Skin epidermis (tissue), 12 donors: ENCODE data around the gene SCT.
A peak's percentile ranks its signal among the peaks of the same experiment; 100 is the strongest.
"Not testable (repeated sequence)": the region's sequence is repeated elsewhere in the genome, so short reads cannot be mapped to it uniquely, and the experiment has no call there.

ENCODE experiments used
- H3K27ac ChIP-seq, 21 experiments: fragments of 200-600 bp; sonication (generic) in 11 of 21; one replicate each; pipeline ENCODE4 v1.5.0; 2020; ENCODE audit warnings: mild to moderate bottlenecking in 3 of 21, inconsistent platforms in 2 of 21, moderate library complexity in 2 of 21
- H3K4me3 ChIP-seq, 7 experiments: fragments of 200-600 bp; sonication (generic) in 2 of 7; one replicate each; pipeline ENCODE4 v1.5.0; 2020; ENCODE audit warnings: inconsistent platforms in 2 of 7, mild to moderate bottlenecking in 2 of 7, moderate library complexity in 1 of 7

SCT gene, protein sequence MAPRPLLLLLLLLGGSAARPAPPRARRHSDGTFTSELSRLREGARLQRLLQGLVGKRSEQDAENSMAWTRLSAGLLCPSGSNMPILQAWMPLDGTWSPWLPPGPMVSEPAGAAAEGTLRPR

DNA sequence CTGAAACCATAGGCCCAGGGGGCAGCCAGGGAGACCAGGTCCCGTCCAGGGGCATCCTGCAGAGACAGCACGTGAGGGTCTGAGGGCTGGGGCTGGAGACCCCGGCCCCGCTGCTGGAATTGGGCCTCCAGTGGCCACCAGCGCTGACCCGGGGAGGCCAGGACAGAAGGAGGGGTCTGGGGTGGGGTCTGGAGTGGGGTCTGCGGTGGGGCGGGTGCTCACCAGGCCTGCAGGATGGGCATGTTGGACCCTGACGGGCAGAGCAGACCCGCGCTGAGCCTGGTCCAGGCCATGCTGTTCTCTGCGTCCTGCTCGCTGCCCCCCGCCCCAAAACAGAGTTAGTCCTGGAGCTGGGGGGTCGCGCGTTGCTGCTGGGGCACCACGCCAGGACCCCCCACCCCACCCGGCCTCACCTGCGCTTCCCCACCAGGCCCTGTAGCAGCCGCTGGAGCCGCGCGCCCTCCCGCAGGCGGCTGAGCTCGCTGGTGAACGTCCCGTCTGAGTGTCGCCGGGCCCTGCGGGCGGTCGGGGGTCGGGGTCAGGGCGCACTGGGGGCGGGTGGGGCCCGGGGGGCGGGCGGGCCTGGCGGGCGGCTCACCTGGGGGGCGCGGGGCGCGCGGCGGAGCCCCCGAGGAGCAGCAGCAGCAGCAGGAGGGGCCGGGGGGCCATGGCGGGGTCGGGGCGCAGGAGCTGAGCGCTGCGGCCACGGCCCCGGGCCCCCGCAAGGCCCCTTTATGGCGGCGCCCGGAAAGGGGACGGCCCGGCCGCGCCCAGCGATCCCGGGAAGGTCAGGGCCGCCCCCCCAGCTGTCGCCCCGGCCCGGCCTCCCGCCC is at the start of gene SCT:
Gene SCT (minus strand): TSS at position 707 of the 833 bp plus-strand sequence. CDS start 38 bp downstream, at position 669.
- no peak within 1 kb of the TSS for H3K4me3 ChIP-seq
- peak within 1 kb of the TSS in 2 of 21 experiments; percentile 50 to 70 for H3K27ac ChIP-seq

DNA sequence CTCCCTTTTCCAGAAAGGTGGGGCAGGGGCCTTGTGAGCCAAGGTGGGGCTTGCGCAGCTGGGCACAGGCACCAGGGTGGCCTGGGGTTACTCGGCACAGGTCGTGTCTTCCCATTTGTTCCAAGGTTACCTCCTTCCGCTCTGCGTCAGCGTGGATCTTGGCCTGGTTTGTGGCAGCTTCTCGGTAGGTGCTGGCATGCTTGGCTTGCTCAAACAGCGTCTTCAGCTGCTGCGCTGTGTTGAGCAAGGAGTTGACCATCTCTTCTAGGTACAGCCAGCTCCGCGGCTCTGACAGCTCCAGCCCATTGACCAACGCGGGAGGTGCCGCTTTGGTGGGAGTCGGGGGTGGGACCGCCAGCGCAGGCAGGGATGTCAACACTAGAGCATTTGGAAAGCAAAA is 47.4 kb upstream of the SCT start:
- Histone ChIP-seq H3K27ac (no peak overlapping the region), H3K4me3 (no peak overlapping the region)

DNA sequence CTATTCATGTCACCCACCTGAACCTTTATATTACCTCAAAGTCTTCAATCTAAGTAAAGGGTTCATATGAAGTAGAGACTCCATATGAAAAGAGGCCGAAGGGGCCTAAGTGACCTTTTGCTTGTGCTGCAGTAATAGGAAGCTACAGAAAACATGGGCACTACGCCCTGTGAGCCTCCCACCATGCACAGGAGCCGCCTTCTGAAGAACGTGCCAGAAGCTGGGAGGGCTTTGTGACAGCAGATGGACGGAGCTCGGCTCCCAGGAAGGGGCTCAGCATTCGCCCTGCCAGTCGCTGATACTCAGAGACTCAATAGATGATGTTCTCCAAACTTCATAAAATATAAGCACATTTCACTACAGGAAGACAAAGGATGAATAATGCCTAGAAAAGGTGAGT is 46.9 kb upstream of the SCT start:
- Histone ChIP-seq H3K27ac (no peak overlapping the region), H3K4me3 (no peak overlapping the region)

DNA sequence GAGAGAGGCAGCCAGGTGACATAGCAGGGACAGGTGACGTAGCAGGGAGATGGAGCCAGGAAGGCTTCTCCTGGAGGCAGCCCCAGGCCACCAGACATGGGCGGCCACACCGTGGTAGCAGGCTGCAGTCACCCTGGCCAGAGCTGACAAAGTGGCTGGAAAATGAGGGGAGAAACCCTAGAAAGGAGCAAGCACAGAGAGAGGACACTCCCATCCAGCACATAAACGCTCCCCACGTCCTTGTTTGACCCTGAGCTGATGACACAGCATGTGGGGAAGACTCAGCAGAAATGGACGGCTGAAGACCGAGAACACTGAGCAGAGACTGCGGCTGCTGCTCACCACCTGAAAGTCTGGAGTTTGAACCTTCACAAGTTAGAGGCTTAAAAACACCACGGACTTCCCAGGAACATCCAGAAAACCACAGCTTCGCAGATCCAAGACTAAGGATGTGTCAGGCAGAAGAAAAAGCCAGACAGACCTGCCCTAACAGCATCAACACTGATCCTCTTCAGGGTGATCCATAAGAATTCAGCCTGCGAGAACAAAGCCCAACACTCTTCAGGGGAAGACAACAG is 38.8 kb upstream of the SCT start:
- H3K27ac ChIP-seq = peak overlapping the region in 16 of 21 experiments; percentile 9 to 63 (median 40)
- no peak overlapping the region for H3K4me3 ChIP-seq

DNA sequence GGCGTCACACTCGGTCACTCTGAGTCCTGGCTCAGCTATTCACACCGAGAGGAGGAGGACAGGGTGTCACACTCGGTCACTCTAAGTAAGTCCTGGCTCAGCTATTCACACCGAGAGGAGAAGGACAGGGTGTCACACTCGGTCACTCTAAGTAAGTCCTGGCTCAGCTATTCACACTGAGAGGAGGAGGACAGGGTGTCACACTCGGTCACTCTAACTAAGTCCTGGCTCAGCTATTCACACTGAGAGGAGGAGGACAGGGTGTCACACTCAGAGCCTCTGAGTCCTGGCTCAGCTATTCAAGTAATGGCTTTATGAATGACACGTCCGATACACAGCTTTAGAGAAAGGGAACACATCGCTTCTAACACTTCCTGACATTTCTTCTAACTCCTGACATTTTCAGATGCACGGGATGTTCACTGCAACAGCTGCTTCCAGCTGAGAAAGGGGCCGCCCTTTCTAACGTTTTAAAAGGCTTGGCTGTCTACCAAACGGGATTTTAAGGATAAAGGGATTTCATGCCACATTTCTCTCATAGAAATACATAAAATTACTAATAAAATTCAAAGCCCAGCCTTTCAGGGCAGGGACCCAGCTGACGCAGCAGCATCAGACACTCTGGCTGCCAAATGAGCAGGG is 38.2 kb upstream of the SCT start:
- H3K27ac ChIP-seq = peak overlapping the region in 15 of 21 experiments; percentile 3 to 78 (median 32)
- no peak overlapping the region for H3K4me3 ChIP-seq

DNA sequence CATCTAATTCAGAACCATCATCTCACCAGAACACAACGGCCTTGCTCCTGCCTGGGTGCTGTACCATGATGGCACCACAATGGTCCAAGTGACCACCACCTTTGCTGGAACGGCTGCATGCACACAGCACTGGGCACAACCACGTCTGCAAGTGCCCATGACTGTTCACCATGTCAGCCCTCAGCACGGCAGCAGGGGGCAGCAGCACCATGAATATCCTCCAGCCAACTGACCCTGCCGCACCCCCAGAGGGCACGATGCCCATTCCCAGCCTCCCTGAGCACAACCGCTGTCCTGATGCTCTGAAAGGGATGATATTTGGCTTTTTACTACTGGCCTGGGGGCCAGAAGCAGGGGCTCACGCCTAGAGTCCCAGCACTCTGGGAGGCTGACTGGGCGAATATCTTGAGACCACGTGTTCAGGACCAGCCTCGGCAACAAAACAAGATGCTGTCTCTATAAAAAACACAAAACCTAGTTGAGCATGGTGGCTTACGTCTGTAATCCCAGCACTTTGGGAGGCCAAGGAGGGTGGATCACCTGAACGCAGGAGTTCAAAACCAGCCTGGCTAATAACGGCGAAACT is 35.8 kb upstream of the SCT start:
- no peak overlapping the region for H3K4me3 ChIP-seq
- H3K27ac ChIP-seq = no peak overlapping the region

DNA sequence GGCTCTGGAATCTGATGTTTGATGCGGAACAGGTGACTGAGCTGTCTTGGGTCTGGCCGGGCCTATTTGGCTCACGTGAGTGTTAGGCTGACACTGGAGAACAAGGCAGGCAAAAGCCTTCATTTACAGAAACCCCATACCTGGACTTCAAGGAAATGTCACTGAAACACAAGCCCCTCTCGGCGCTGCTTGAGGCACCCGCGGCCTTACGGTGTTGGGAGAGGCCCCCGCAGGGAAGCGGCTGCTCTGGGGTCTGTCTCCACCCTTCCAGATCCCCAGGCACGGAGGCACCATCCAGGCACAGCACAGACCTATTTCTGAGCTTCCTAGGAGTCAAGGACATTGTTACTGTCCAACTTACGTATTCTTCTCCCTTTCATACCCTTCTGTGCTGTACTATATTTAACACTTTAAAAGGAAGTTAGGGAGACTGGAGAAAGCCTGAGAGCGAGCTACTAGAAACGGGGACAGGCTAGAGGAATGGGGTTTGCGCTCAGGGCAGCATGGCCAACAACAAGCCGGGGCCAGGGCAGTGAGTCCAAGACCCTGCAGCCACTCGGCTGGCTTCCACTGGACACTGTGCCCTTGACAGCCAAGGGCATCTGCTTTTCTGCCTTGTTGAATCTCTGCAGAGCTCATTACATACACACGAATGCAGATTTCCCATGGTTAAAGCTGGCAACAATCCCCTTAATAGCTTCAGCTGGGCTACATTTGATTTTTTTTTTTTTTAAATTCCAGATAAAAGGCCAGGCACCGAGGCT is 33.9 kb upstream of the SCT start:
- no peak overlapping the region for H3K27ac ChIP-seq
- H3K4me3 ChIP-seq = no peak overlapping the region

DNA sequence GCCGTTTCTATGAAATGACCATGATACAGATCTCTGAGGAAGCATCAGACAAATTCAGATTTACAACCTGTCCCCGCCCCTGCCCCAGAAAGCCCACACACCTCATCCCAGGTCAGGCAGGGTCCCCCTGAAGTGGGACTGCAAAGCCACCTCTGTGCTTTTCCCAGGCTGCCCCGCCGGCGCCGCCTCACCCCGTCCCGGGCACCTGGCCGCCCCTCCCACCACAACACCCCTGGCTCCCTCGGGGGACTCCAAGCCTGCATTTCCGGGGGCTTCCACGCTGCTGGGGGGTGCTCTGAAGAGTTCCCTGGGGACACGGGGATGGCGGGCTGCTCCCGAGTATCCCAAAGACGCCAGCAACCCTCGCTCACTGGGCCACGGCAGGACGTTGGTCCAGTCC is 33.3 kb upstream of the SCT start:
- Histone ChIP-seq H3K27ac (no peak overlapping the region), H3K4me3 (no peak overlapping the region)

DNA sequence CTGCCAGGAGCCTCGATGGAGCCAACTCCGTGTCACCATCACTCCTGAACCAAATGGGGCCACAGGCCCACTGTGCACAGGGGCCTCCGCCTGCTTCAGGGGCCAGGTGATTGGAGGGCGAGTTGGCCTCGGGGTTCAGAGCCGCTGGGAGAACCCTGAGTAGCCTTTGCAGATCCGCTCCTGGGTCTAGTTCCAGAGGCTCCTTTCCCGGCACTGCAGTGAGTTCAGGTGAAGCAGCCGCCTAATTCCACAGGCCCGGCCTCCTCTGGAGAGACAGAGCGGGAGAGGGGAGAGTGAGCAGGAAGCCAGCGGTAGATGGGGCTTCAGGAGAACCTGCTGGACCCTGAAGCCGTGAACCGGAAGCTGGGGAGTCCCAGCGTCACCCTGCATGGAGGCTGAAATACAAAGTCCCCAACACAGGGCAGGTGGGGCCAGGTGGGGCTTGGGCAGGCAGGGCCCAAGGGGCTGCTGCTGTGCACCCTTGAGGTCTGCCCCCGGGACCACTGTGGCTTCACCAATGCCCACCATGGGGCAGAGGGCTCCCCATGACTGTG is 32.6 kb upstream of the SCT start:
- Histone ChIP-seq H3K4me3 (no peak overlapping the region), H3K27ac (no peak overlapping the region)

DNA sequence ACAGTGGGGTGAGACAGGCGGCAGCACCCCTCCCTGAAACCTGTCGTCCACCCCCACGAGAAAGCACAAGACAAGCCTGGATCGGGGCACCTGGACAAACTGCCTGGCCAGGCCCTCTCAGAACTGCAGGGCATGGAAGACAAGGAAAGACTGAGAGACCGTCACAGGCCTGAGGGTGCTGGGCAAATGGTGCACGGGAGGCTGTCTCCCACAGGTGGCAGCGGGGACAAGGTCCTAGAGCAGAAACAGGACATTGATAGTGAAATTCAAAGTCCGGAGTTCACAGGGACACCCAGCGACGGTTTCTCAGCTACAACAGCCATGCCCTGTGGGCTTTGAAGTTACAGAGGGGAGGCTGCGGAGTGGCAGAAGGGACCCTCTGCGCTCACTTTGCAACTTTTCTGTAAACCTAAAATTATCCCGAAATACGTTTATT is 30.7 kb upstream of the SCT start:
- Histone ChIP-seq H3K27ac (peak overlapping the region in 2 of 21 experiments; percentile 29), H3K4me3 (no peak overlapping the region)

DNA sequence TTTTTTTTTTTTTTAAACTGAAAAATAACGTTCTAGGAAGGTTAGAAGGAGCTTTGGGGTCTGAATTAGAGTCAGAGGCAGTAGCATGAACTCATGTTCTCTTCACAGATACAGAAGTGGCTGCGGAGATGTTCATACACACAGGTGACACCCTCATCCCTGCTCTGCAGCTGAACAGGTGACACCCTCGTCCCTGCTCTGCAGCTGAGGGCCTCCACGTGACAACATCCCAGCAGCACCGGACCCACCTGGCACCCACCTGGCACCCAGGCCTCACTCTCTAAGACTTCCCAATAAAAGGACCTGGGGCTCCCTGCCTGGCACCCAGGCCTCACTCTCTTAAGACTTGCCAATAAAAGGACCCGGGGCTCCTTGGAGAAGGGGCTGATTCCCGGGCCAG is 29.9 kb upstream of the SCT start:
- no peak overlapping the region for H3K27ac ChIP-seq
- no peak overlapping the region for H3K4me3 ChIP-seq

DNA sequence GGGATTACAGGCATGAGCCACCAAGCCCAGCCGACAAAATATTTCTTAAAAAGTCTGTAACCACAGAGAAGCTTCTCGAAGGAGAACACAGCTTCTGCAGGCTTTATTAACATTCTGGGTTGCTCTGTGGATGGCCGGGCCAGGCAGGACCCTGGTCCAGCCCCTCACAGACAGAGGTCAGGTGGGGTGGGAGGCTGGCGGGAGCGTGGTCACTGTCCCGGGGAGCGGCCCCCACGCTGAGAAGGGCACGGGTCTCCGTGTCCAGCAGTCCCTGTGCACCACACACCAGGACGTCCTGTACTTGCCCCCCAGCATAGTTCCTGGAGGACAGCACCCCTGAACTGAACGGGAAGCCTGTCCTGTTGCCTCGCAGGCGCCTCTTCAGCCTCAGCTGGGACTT is 29.4 kb upstream of the SCT start:
- Histone ChIP-seq H3K4me3 (no peak overlapping the region), H3K27ac (no peak overlapping the region)

DNA sequence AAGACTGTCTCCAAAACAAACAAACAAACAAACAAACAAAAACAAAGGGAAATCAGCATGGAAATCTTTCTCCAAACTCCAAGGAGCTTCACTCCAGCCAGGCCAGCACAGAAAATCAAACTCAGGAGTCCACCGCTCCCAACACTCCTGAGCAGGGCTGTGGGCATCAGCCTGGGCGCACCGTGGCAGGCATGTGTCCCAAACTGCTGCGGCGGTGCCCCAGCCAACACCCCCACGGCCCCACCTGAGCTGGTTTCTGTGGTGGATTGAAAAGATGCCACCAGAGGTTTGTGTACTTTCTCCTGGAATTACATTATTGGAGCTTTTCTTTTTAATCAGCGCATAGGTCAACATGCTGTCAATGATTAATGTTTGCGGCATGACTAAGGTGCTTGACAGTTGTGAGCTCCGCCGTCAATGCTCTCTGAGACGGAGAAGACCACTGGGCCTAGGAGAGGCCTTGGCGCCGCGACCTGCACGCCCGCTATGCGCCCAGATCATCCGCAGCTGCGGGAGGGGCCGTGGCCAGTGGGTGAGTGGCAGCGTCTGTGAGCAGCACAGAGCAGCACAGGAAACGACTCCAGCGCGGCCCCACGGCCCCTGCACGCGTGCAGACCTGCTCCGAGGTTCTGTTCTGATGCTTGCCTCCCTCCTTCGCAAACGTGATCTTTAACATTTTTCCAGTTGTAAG is 28.2 kb upstream of the SCT start:
- H3K4me3 ChIP-seq = no peak overlapping the region

DNA sequence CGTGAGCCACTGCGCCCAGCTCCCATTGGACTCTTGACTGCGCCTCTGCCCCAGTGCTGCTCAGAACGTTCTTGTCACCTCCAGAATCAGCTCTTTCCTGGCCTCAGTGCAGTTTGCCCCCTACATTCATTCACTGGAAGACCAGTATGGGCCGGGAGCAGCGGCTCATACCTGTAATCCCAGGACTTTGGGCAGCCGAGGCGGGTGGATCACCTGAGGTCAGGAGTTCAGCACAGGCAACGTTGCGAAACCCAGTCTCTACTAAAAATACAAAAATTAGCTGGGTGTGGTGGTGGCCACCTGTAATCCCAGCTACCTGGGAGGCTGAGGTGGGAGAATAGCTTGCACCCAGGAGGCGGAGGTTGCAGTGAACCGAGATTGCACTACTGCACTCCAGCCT is 27.5 kb upstream of the SCT start:
- not testable (repeated sequence) for H3K4me3 ChIP-seq, H3K27ac ChIP-seq

More for the DNA sequence above, 28.2 kb upstream of the SCT start:
- H3K27ac ChIP-seq = no peak overlapping the region

DNA sequence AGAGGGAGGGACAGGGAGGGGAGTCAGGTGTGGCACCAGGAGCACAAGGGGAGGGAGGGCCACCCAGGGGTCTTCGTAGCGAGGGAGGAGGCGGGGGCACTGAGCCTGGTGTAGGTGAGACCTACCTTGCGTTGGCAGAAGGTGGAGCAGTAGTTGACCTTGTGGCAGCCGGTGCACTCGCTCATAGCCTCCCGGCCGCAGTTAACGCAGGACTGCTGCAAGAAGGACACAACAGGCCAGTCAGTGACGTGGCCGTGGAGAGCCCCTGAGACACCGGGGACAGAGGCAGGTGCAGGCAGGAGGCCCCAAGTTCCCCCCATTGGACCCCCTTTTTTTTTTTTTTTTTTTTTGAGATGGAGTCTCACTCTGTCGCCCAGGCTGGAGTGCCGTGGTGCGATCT is 26.9 kb upstream of the SCT start:
- Histone ChIP-seq H3K4me3 (no peak overlapping the region), H3K27ac (no peak overlapping the region)

DNA sequence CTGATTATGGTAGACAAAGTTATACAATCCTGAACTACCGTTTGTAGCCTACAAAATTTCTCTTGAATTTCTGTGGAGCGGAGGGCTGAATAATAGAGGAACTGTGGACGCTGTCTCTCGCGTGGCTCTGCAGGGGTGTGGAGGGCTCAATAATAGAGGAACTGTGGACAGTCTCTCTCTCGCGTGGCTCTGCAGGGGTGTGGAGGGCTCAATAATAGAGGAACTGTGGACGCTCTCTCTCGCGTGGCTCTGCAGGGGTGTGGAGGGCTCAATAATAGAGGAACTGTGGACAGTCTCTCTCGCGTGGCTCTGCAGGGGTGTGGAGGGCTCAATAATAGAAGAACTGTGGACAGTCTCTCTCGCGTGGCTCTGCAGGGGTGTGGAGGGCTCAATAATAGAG is 26.2 kb upstream of the SCT start:
- not testable (repeated sequence) for H3K27ac ChIP-seq, H3K4me3 ChIP-seq

DNA sequence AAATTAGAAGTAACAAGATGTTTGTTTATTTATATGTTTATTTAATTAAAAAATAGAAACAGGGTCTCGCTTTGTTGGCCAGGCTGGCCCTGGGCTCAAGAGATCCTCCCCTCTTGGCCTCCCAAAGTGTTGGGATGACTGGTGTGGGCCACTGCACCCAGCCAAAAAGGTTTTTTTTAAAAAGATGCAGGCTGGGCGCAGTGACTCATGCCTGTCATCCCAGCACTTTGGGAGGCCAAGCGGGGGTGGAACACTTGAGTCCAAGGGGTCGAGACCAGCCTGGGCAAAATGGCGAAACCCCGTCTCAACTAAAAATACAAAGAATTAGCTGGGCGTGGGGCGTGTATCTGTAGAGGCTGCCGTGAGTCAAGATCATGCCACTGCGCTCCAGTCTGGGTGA is 23.5 kb upstream of the SCT start:
- no peak overlapping the region for H3K4me3 ChIP-seq

DNA sequence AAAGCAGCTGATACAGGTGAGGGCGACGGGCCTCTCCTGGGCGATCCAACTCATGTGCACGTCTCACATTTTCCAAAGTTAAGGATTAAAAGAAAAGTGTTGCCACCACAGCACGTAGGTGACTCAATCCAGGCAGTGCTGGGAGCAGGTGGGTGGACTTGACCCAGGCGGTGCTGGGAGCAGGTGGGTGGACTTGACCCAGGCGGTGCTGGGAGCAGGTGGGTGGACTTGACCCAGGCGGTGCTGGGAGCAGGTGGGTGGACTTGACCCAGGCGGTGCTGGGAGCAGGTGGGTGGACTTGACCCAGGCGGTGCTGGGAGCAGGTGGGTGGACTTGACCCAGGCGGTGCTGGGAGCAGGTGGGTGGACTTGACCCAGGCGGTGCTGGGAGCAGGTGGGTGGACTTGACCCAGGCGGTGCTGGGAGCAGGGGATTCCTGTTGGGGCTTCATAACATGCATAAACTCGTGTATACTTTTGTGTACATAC is 20.7 kb upstream of the SCT start:
- H3K27ac ChIP-seq, H3K4me3 ChIP-seq: not testable (repeated sequence)

More for the DNA sequence above, 23.5 kb upstream of the SCT start:
- H3K27ac ChIP-seq = no peak overlapping the region

DNA sequence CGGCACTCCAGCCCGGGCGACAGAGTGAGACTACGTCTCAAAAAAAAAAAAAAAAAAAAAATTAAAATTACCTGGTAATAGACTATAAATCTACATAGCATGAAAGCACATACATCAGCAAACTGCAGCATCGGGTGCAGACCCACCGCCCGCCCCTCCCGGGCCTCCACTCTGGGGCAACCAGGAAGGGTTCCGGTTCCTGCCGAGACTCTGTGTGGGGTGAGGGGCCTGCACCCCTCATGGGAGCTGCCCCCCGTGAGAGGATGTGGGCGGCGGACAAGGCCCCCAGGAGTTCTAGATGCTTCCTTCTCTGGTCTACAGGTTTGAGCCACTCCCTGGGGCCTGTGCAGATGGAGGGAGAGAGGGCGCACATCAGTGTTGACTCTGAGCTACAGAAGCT is 19.2 kb upstream of the SCT start:
- no peak overlapping the region for H3K27ac ChIP-seq
- H3K4me3 ChIP-seq = no peak overlapping the region
